ENCODE data around the gene SCN9A. TPM values are rescaled to one million over a fixed set of nuclear protein-coding genes. Genes with fewer than 3 reads are reported as not detected.
A peak's percentile ranks its signal among the peaks of the same experiment; 100 is the strongest.
"Not testable (repeated sequence)": the region's sequence is repeated elsewhere in the genome, so short reads cannot be mapped to it uniquely, and the experiment has no call there.

Gene SCN9A
- total RNA-seq, 1 donor from 2014 or later = 47.3 TPM

DNA sequence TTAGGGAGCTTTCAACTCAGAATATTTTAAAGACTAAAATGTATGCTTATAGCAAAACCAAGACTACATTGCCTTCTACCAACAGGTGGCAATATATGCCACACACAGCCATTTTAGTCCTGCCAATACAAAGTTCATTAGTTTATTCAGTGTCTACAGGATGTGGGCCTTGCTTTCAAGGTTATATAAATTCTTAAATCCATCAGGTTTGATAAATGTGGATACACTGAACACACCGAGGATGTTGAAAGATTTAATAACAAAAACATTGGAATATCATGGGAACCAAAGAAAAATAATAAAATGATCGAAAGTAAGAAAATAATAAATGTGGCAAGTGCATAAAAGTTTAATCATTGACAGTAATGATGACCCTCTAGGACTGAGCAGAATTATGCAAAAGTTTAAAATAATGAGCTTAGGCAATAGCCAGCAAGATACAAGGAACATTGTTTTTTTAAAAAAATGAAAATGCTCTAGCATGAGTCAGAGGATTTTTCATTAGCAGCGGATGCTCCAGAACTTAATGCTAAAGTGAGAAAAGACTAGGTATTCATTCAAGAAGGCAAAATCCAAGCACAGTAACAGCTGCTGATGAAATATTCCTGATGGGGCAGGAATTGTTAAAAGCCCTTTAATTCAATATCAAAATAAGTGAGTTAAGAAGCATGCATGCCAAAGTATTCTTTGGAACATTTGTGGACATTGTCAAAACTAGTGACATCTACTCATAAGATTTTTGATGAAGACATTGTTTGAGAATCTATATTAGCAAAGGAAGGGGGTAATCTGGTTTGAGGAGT is 14.2 kb downstream of the SCN9A start:
- TF ChIP-seq, protein P1, sequence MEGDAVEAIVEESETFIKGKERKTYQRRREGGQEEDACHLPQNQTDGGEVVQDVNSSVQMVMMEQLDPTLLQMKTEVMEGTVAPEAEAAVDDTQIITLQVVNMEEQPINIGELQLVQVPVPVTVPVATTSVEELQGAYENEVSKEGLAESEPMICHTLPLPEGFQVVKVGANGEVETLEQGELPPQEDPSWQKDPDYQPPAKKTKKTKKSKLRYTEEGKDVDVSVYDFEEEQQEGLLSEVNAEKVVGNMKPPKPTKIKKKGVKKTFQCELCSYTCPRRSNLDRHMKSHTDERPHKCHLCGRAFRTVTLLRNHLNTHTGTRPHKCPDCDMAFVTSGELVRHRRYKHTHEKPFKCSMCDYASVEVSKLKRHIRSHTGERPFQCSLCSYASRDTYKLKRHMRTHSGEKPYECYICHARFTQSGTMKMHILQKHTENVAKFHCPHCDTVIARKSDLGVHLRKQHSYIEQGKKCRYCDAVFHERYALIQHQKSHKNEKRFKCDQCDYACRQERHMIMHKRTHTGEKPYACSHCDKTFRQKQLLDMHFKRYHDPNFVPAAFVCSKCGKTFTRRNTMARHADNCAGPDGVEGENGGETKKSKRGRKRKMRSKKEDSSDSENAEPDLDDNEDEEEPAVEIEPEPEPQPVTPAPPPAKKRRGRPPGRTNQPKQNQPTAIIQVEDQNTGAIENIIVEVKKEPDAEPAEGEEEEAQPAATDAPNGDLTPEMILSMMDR (IDR thresholded peaks at IDR 0.05; ENCODE audit: unreplicated experiment) = no peak
- Mint-ChIP-seq H3K36me3 (ENCODE audit: low read depth, unreplicated experiment) (no peaks in the 10 kb centered on the region), H3K4me3 (ENCODE audit: unreplicated experiment) (no peak overlapping the region), H3K9me3 (ENCODE audit: unreplicated experiment) (no peaks in the 10 kb centered on the region), H3K4me1 (ENCODE audit: unreplicated experiment) (peaks cover 7% of the 10 kb centered on the region), H3K27me3 (ENCODE audit: unreplicated experiment) (no peaks in the 10 kb centered on the region), H3K27ac (ENCODE audit: unreplicated experiment) (peak overlapping the region; percentile 28)
- DNase-seq (ENCODE audit: low spot score) = no peak

DNA sequence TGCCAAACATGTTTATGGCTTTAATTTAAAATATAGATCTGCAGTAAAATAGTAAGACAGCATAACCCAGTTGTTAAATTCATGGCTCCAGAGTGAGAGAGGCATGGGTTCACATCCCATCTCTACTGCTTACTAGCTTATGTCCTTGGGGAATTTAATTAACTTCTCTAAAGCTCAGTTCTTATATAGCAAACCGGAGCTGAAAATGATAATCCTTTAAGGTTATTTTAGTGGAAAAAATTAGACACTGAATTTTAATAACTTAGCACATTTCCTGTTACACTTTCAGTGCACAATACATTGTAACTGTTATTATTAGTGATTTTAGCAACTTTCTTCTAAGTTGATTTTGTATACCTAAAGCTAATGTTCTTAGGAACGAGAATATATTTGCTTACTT is 14.8 kb downstream of the SCN9A start:
- Mint-ChIP-seq H3K27ac (ENCODE audit: unreplicated experiment) (no peak overlapping the region), H3K9me3 (ENCODE audit: unreplicated experiment) (no peaks in the 10 kb centered on the region), H3K4me1 (ENCODE audit: unreplicated experiment) (peaks cover 7% of the 10 kb centered on the region), H3K4me3 (ENCODE audit: unreplicated experiment) (no peak overlapping the region), H3K36me3 (ENCODE audit: low read depth, unreplicated experiment) (no peaks in the 10 kb centered on the region), H3K27me3 (ENCODE audit: unreplicated experiment) (no peaks in the 10 kb centered on the region)
- no peak for DNase-seq (ENCODE audit: low spot score)
- TF ChIP-seq, protein P1 (IDR thresholded peaks at IDR 0.05; ENCODE audit: unreplicated experiment) = no peak

DNA sequence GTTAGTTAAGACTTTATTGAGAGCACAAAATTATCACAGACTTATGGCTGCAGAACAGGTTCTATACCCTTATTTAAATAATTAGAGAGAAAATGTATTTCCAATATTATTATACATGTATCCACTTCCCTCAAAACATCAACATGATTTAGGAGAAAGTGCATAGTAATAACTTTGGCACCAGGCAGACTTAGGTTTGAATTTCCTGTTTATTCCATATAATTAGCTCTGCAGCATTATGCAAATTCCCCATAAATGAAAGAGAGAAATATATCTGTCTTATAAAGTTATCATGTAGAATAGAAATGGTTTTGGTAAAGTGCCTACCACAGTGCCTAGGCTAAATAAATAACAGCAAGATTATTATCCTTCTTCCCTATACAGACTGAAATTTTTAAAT is 15.3 kb downstream of the SCN9A start:
- H3K27me3 Mint-ChIP-seq (ENCODE audit: unreplicated experiment) = no peaks in the 10 kb centered on the region
- no peak overlapping the region for H3K4me3 Mint-ChIP-seq (ENCODE audit: unreplicated experiment)
- H3K9me3 Mint-ChIP-seq (ENCODE audit: unreplicated experiment) = no peaks in the 10 kb centered on the region
- TF ChIP-seq, protein P1 (IDR thresholded peaks at IDR 0.05; ENCODE audit: unreplicated experiment) = no peak
- H3K36me3 Mint-ChIP-seq (ENCODE audit: low read depth, unreplicated experiment) = no peaks in the 10 kb centered on the region
- peaks cover 5% of the 10 kb centered on the region for H3K4me1 Mint-ChIP-seq (ENCODE audit: unreplicated experiment)
- DNase-seq (ENCODE audit: low spot score) = no peak
- no peak overlapping the region for H3K27ac Mint-ChIP-seq (ENCODE audit: unreplicated experiment)

DNA sequence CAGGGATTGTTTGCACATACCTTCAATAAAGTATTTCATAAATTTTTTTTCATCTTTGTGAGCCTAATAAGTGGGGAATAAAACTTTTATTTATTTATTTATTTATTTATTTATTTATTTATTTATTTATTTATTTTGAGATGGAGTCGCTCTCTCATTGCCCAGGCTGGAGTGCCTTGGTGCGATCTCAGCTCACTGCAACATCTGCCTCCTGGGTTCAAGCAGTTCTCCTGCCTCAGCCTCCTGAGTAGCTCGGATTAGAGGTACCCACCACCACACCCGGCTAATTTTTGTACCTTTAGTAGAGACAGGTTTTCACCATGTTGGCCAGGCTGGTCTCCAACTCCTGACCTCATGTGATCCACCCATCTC is 17.8 kb downstream of the SCN9A start:
- H3K9me3 Mint-ChIP-seq (ENCODE audit: unreplicated experiment); H3K36me3 Mint-ChIP-seq (ENCODE audit: low read depth, unreplicated experiment); H3K27me3 Mint-ChIP-seq (ENCODE audit: unreplicated experiment); H3K4me1 Mint-ChIP-seq (ENCODE audit: unreplicated experiment); DNase-seq (ENCODE audit: low spot score); H3K27ac Mint-ChIP-seq (ENCODE audit: unreplicated experiment); H3K4me3 Mint-ChIP-seq (ENCODE audit: unreplicated experiment): not testable (repeated sequence)

DNA sequence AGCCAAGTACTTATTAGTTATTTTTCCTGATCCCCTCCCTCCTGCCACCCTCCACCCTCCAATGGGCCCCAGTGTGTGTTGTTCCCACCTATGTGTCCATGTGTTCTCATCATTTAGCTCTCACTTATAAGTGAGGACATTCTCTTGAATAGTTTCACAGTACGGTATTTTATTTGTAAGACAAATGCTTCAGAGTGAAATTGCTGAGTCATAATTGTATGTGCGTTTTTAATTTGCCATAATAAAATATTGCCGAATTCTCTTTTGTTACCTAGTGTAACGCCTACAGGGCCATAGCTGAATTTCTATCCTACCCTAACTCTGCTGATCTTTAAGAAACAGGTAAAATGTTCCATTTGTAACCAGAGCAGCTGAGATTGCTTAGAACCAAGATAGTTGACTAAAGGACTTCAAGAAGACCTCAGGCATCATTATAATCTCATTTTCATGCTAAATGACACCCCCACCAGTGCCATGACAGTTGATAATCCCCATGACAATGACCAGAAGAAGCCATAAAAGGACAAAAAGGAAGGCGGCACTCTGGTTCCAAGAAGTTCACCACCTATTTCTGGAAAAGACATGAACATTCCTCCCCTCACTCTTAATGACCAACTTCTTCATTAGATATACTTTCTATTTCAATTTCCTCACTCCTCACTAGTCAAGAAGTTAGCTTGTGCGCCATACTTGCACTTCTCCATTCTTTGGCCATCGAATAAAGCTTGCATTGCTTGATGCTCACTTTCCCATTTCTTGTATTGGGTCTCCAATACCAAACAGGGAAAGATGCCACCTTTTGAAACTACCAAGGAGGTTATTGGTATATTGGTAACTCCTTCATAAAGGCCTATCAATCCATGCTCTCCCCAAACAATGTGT is 18.4 kb downstream of the SCN9A start:
- Mint-ChIP-seq H3K4me1 (ENCODE audit: unreplicated experiment) (peaks cover 5% of the 10 kb centered on the region), H3K27me3 (ENCODE audit: unreplicated experiment) (no peaks in the 10 kb centered on the region), H3K4me3 (ENCODE audit: unreplicated experiment) (no peak overlapping the region), H3K9me3 (ENCODE audit: unreplicated experiment) (no peaks in the 10 kb centered on the region), H3K27ac (ENCODE audit: unreplicated experiment) (no peak overlapping the region), H3K36me3 (ENCODE audit: low read depth, unreplicated experiment) (no peaks in the 10 kb centered on the region)
- no peak for DNase-seq (ENCODE audit: low spot score)
- TF ChIP-seq, protein P1 (IDR thresholded peaks at IDR 0.05; ENCODE audit: unreplicated experiment) = no peak
